ENCODE measurements around the gene CT45A1.
"Not testable (repeated sequence)": the region's sequence is repeated elsewhere in the genome, so short reads cannot be mapped to it uniquely, and the experiment has no call there.

The CT45A1 gene, protein sequence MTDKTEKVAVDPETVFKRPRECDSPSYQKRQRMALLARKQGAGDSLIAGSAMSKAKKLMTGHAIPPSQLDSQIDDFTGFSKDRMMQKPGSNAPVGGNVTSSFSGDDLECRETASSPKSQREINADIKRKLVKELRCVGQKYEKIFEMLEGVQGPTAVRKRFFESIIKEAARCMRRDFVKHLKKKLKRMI

DNA sequence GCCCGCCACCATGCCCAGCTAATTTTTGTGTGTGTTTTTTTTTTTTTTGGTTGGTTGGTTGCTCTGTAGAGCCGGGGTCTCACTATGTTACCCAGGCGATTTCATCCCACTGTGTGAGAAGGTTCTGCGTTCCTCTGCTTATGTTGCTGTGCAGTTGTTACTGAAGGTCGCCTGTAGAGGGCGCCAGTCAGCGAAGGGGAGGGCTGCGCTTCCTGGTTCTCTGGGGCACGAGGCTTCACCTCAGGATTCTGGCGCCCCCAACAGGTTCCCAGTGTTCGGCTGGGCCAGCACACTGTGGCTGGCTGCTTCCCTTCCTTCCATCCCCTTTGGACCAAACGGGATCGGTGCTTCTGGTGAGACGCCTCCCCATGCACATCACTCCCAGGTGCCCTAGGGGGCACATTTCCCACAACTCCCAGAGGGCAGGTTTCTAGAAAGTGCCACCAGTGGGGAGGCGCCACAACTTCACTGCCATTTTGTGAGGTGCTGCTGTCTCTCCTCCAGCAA lies at the start of gene CT45A1:
Gene CT45A1, plus strand, starts transcription at position 457 of the 507 bp plus-strand sequence. CDS start 5,302 bp downstream, outside the sequence.
- DNase-seq = not testable (repeated sequence)

GRCh38 chrX:135672979-135673378 lies 40.5 kb upstream of the CT45A1 start:
- not testable (repeated sequence) for DNase-seq

GRCh38 chrX:135688137-135688536 lies 25.3 kb upstream of the CT45A1 start:
- DNase-seq = no peak

DNA sequence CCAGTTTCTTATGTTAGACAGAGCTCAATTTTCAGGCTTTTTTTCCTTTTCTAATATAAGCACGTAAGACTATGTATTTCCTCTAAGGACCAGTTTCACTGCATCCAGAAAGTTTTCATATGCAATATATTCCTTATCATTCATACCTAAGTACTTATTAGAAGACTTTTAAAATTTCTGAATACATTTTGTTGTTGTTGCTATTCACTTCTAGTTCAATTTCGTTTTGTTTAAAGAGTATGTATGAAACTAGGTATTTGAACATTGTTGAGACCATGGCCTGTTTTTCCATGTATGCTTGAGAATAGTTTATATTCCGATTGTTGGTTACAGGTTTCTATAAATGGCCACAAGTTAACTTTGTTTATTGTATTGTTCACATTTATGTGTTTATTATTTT lies 18.0 kb upstream of the CT45A1 start:
- DNase-seq = no peak

DNA sequence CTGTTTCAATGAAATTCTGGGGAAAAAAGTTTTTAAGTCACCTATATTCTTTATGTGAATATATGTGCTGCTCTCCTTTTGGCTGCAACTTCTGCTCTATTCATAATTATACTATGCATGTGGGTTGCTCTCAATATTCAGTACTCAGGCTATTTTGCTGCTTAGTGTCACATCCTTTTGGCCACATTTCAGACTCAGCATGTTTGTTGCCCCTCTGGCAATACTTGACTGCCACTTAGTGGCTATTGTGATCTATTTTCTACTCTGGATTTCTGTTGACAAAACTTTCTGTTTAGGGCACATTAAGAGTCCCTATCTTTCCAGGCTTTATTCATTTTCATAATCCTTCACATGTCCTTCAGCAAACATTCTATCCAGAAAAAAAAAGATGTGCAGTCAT lies 15.8 kb upstream of the CT45A1 start:
- DNase-seq = peak in 1 of 14 donors; percentile 14

DNA sequence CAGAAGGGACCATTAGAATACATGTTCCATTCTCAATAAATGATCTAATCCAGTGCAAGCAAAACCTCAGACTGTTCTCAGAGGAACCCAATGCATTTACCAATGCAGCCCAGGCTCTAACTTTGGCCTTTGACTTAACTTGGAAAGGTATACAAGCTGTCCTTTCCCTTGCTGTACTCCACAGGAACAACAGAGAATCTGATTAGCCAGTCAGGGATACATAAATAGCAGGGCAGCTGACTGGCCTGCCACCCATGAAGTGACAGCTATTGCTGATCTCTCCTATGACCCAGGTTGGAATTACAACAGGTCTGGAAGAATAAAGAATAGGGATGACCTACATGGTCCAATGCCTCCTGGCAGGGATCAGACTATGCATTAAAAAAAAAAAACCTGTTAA lies 14.5 kb upstream of the CT45A1 start:
- DNase-seq = no peak

DNA sequence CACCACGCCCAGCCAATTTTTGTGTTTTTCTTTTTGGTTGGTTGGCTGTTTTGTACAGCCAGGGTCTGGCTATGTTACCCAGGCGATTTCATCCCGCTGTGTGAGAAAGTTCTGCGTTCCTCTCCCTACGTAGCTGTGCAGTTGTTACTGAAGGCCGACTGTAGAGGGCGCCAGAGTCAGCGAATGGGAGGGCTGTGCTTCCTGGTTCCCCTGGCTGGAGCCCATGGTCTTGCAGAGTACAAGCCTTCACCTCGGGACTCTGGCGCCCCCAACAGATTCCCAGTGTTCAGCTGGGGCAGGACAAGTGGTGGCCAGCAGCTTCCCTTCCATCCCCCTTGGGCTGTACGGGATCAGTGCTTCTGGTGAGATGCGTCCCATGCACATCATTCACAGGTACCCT lies 5.6 kb upstream of the CT45A1 start:
- DNase-seq = no peak

DNA sequence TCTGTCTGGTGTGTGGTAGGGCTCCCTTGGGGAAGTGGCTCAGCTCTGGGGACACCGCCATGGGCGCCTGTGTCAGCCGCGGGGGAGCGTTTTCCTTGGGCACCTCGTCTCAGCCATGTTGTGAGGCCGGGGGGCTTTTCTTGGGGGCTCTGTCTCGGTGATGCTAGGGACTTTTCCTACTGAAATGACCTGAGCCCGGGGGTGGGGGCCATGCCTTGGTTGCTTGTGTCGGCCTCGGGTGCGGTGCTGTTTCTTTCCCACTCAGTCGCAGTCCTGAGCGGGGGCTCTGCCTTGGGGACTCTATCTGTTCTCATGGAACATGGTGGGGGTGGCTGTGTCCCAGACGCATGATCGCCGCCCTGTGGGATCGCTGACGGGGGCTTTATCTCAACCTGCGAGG lies 356 bp downstream of the CT45A1 start:
- DNase-seq = no peak

GRCh38 chrX:135734666-135735065 lies 21.2 kb downstream of the CT45A1 start:
- not testable (repeated sequence) for DNase-seq

DNA sequence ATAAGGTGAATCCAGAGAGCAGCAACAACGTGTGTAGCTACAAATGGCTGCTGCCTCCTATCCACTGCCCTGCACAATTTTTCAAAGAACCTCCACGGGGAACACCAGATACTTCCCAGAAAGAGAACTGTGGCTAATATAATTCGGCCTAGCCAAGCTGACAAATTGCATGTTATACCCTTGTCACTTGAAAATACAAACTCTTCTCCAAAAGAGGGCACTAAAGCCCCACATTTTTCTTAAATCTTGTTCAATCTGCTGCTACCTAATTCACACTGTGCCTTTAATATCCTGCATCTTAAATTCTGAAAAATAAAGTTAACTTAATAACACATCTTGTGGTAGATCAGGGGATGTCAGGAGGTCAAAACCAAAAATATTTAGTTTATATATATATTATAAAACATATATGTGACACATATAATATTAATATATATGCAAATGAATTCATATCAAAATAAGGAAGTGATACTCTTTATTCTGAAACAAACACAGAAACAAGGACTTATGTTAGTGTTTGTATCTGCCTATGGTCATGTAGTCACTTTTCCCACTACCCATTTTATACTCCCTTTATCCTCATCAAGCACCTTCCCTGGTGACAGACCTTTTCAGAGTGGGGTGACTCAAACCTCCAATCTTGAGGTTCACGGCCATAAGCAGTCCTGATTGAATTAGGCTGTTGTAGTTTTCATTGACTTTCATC lies 24.1 kb downstream of the CT45A1 start:
- DNase-seq = no peak

DNA sequence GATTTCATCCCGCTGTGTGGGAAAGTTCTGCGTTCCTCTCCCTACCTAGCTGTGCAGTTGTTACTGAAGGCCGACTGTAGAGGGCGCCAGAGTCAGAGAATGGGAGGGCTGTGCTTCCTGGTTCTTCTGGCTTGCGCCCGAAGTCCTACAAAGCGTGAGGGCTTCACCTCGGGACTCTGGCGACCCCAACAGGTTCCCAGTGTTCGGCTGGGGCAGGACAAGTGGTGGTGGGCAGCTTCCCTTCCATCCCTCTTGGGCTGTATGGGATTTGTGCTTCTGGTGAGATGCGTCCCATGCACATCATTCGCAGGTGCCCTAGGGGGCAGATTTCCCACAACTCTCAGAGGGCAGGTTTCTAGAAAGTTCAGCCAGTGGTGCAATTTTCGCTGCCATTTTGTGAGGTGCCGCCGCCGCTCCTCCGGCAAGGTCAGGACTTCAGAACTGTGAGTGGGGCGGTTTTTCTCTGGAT lies 27.3 kb downstream of the CT45A1 start:
- DNase-seq = no peak

- no peak for DNase-seq
These were observed 27.8 kb downstream of the CT45A1 start for GRCh38 chrX:135741192-135741715.

DNA sequence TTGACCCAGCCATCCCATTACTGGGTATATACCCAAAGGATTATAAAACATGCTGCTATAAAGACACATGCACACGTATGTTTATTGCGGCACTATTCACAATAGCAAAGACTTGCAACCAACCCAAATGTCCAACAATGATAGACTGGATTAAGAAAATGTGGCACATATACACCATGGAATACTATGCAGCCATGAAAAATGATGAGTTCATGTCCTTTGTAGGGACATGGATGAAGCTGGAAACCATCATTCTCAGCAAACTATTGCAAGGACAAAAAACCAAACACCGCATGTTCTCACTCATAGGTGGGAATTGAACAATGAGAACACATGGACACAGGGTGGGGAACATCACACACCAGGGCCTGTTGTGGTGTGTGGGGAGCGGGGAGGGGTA lies 31.3 kb downstream of the CT45A1 start:
- DNase-seq = not testable (repeated sequence)

- not testable (repeated sequence) for DNase-seq
These were observed 54.7 kb downstream of the CT45A1 start, which contains the start of gene CT45A3 for GRCh38 chrX:135768091-135768490. CT45A3 (minus strand) TSS chrX:135768191; CDS start chrX:135764444, 3,747 bp downstream.

Data from C1 segment of cervical spinal cord (tissue), 14 donors.